GM19328 (cell line): ENCODE results near the gene CDK6.

Source experiments
- ATAC-seq: cut with Tn5 transposase; IDR thresholded peaks from one replicate; pipeline ENCODE4 v1.9.1; 2021; ENCODE audit warnings: mild to moderate bottlenecking, moderate library complexity; ENCODE audit not compliant: unreplicated experiment

CDK6 gene

DNA sequence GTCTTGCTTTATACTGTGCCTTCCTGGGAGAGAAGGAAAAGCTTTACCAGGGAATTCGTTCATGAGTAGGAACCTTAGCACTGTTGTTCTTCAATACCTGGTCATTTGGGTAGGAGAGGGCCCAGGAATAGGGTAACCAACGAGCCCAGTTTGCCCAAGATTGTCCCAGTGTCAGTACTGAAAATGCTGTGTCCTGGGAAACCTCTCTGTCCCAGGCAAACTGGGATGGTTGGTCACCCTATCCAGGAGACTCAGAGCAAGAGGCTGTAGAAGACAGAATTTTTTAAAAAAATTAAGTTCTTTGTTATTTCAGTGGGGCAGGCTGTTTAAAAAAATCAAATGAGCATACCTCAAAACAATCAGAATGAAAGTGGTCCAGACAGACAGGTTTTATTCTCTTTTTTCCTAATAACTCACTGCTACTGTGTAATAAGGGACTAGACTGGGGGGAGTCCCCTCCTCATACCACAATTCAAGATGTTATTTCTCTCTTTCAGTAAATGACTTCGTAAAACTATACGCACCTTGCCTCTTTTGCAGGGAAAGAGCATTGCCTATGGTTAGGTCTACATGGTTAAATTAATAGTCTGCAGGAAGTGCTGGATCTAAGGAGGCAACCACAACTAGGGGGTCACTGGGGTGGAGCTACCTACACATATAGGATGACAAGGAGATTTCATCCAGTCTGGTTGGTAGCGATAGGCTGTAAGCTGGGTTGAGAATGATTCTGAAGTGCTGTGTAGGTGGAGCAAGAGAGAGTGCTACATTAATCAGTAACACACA, 205.1 kb downstream of the CDK6 start:
- peak; percentile 45 for ATAC-seq

DNA sequence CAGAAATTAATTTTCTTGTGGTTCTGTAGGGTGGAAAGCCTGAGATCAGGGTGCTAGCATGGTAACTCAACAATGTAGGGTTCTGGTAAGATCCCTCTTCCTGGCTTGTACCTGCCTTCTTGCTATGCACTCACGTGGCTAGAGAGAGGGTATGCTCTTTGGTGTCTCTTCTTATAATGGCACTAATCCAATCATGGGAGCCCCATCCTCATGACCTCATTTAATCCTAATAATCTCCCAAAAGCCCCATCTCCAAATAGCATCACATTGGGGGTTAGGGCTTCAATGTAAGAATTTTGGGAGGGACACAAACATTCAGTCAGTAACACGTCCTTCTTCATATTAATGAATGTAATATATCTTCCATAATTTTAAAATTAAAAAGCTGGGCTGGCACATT, 206.6 kb downstream of the CDK6 start:
- no peak for ATAC-seq

DNA sequence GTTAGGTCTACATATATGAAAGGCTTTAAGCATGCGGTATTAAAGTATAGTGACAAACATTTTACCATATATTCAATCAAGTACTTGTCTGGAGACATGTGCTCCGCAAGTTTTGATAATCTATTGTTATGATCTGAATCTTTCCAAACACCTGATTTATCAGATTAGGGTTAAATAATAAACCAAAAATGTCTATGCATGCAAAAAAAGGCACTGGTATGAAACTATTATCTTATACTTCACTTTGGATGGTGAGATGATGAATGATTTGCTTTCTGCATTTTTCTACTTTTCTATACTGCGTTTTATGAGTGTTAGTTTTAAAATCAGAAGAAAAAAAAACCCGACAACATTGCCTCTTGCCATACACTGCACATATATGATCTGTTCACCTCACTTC, 208.4 kb downstream of the CDK6 start:
- no peak for ATAC-seq

DNA sequence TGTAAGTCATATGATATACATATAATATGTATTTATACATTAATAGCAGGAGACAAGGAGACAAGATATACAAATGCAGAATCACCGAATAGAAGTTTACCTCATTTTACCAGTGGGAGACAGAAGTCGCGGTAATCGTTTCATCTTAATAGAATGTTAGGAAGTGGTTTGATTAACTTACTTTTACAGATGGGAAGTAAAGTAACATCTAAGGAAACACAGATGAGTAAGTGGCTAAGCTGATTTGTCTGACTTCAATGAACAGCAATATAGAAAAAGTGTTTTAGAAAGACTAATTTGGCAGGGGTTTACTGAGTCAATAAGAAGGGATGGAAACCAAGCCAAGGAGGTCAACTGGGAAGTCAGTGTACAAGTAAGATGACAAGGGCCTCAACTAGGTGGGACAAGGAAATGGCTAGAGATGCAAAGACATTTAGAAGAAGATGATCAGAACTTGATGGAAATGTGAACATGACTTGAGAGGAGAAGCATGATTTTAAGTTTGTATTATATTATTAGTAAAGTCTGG, 210.0 kb downstream of the CDK6 start:
- no peak for ATAC-seq

DNA sequence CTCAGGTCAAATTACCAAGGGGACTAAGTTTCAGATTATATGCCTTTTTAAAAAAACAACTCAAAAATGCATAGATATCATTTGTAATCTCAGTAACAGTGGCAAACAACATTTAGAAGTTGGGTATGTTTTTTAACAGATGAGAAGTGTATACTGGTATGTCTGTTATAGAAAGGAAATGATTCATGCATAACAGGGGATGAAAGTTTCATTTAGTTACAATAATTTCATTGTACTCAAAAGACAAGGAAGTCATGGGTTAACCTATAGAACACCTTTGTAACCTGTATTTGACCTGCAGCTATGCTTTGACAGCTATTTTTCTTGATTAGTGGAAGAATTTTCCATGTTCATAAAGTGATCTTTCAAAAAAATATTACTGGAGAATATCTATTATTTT, 210.8 kb downstream of the CDK6 start:
- no peak for ATAC-seq

DNA sequence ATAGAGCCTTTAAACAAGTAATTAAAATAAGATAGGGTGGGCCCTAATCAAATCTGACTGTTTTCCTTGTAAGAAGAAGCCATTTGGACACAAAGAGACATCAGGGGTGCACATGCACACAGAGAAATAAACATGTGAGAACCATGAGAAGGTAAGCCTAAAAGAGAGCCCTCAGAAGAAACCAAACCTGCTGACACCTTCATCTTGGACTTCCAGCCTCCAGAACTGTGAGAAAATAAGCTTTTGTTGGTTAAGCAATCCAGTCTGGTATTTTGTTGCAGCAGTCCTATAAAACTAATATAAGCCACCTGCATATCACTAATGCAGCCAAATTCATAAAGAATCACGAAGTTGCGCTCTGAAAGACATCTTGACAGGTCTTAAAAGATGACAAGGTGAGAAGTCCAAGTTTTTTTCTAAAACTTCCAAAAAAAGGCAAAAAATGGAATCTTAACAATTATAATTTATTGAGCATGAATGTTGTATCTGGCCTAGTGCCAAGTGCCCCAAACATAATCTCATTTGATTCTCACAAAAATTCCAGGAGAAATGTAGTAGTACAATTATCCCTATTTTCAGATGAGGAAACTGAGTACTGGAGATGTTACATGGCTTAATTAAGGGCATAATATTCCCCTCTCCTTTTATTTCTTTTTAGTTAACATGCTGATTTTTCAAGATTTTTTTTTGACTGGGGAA, 211.9 kb downstream of the CDK6 start:
- ATAC-seq = no peak

DNA sequence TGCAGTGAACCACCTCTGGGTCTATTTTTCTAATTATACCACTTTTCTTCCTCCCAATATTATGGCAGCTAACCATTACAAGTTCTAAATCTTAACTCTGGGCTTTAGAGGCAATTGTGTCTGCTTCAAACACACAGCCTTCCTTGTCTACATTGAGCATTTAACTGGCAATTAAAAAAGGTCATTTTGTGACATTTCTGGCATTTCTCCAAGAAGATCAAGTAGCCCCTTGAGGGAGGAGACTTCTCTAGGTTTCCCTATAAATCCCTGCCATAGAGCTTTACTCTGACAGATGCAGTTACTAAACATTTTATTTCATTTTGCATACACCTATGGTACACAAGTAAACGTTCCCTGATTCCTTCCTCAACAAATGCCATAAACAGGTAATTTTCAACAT, 212.8 kb downstream of the CDK6 start:
- ATAC-seq = no peak

DNA sequence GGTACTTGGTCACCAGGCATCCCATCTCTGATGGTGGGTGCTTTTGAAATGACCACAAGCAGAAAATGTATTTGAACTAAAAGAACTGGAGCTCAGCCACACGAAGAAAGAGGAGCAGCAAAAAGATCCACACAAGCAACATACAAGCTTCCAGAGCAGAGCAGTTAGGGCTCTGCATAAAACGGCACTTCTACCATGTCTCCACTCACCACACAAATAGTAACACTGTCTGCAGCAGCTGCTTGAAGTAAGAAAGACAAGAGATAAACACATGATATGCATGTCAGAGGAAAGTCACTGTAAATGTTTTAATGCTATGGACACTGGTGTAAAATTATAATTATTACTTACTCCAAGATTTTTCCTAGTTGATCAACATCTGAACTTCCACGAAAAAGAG, 213.7 kb downstream of the CDK6 start:
- ATAC-seq = no peak

DNA sequence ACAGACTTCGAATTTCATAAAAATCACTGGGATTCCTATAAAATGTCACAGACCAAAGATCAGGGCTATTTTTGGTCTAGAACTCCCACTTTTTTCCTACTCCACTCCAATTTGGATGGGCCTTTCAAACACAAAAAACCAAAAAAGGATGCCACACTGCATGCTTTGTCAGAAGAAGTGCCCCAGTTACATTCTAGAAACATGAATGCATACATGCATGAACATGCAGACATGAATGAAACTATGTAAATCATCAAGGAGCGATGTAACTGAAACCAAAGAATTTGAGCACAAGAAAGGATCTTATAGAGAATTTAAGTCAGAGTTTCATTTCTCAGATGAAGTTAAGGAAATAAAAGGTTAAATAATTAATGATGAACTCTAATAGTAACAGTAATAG, 214.3 kb downstream of the CDK6 start:
- ATAC-seq = no peak

DNA sequence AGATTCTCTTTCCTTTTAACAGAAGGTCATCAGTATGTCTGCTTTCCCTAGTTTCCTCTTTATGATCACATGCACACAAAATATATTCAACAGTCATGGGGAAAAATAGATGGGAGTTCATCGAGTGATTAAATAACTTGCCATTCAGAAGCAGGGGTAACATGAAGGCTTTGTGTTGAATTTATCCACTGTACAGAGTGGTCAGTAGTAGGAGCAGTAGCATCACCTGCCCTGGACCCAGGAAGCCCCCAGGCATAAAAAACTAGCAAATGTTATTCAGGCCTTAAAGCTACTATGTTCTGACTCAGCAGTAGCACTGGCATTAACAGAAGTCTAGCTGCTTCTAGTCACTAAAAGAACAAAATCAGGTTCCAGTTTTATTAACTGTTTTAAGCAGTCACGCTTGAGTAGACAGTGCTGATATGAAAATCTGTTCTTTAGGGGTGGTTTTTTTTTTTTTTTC, 214.8 kb downstream of the CDK6 start:
- no peak for ATAC-seq

DNA sequence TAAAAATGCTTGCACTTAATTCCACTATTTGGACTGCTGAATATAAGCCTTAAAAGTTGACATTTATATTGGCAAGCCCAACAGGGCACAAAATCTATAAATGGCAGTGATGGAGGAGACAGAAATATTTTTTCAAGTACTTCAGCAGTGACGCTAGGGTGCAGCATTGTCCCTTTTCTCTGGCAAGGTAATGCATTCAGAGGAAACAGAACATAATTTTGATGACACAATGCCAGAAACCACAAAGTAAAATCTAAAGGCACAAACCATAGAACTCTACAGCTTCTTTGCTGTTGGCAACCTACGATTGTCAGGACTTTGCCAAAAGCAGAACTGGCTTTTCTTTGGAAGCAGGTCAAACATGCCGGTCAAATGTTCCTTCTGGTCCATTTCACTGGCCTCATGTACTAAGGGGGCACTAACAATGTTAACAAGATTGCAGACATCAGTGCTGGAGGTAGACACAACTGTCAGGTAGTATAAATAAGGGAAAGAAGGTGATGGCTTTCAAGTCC, 215.3 kb downstream of the CDK6 start:
- ATAC-seq = no peak

DNA sequence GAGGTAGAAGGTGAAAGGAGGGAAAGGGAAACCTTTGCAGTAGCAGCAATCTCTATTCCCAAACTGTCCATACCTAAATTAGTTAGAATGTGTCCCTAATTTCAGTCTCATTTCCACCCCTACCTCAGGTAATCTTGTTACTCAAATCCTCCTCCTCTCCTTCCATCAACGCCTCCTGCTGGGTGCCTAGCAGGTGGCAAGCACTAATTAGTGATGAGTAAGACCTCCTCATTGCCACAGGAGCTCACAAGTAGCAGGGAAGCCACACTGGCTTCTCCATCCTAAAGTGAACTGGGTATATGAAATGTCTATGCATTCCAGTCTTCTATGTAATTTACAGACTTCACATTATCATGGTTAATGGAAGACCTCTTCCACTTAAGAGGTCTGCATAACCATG, 220.5 kb downstream of the CDK6 start:
- no peak for ATAC-seq

DNA sequence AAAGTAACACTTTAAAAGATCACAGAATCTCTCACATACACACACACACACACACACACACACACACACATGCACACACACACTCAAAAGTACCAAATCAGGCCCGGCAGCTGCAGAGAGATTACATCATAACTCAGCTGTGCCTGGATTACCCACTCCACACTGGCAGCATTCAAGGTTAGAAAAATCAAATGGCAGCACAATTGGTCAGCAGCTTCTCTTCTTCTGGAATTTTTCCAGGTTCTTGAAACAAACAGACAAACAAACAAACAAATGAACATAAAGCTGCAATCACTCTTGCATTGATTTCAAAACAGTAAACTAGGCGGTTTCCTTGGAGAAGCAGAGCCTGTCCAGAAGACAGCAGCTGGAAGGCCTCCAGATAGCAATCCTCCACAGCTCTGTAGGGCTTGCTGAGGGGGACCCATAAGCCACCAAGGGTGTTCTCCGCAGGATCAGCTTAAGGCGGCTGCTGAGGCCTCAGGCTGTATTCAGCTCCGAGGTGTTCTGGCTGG, 221.7 kb downstream of the CDK6 start:
- ATAC-seq = no peak

DNA sequence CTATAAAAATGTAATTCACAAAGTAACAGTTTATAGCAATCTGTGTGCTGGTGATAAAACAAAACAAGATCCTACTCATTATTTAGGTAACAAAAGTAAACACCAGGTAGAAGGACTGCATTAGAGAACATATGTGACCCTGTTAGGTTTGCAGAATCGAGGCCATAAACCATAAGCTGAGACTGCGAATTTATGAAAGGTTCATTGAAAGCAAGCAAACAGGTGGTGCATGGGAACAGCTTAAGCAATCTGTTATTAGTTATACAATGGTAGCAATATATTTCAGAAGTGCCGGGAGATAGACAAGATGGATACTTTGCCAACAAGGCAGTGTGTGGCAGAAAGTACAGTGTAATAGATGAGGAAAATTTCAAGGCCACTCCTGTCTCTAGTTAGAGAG, 222.7 kb downstream of the CDK6 start:
- no peak for ATAC-seq

DNA sequence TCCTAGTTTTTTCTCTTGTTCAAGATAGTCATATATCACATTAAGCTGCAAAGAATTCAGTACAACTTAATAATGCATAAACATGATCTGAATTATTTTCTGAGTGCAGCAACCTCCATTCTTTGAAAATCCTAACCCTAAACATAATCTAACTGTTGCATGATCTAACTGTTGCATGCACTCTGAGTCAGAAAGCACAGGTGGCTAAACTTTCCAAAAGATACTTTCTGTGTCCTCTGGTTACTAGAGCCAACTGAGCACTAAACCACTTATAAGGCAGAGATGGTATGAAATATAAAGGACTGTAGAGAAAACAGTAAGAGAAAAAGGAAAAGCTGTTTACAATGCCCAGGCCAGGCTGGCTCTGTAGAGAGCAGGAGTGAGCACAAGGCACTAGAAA, 223.2 kb downstream of the CDK6 start:
- no peak for ATAC-seq

DNA sequence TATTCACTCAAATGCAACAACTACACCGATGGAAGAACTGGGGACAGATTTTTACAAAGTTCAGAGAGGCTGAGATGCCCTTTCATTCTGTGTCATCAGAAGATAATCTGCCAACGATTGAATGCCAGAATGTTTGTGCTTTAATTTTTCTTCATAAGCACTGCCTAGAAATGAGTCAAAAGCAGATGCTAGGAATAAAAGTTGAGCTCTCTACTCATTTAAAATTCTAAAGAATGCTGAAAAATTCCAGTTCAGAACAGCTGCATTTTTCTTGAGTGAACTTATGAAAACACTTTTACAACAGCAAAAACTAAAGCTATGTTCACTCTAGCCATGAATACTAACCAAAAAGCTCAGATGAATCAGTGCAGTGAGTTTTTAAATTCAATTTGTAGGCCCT, 223.9 kb downstream of the CDK6 start:
- no peak for ATAC-seq

DNA sequence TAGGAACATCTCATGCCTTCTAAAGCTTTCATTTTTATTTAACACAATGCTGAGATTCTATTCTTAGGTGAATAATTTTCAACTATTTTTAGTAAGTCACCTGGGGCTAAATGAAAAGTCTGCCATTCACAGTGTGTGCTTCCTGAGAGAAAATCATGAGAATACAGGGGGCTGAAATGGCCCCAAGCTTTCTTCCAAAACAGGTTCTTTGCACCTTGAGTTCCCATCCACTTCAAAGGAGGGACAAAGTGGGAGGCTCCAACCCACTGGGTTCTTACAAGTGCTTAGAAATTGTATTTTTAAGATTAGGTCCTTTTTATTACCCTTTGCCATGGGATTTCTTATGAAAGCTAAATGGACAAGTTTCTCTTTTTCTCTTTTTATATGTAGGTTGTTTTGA, 224.6 kb downstream of the CDK6 start:
- ATAC-seq = no peak

DNA sequence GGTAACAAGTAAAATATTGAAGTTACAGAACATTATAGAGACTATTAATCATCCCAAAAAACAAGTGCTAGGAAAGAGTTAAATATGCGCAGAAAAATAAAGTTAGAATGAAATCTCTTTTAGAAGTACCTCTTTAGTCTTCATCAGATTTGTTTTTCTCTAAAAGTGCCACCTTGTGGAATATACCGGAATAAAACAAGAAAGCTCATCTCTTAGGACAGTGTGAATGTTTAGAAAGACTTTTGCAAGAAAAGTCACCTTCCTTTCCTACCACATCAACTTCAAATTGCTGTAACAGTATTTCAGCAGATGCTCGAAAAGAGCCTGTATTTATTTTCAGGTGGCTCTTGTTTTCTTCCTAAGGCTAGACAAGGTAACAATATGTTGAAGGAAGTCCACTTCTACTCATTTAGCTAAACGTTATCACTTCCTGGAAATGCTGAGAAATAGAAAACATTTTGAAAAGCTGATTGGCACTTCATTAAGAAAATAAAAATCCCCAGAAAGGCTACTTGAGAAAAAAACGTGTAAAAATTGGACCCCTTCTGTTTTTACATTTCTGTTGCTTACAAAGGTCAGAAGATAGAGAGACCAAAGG, 226.4 kb downstream of the CDK6 start:
- ATAC-seq = no peak

DNA sequence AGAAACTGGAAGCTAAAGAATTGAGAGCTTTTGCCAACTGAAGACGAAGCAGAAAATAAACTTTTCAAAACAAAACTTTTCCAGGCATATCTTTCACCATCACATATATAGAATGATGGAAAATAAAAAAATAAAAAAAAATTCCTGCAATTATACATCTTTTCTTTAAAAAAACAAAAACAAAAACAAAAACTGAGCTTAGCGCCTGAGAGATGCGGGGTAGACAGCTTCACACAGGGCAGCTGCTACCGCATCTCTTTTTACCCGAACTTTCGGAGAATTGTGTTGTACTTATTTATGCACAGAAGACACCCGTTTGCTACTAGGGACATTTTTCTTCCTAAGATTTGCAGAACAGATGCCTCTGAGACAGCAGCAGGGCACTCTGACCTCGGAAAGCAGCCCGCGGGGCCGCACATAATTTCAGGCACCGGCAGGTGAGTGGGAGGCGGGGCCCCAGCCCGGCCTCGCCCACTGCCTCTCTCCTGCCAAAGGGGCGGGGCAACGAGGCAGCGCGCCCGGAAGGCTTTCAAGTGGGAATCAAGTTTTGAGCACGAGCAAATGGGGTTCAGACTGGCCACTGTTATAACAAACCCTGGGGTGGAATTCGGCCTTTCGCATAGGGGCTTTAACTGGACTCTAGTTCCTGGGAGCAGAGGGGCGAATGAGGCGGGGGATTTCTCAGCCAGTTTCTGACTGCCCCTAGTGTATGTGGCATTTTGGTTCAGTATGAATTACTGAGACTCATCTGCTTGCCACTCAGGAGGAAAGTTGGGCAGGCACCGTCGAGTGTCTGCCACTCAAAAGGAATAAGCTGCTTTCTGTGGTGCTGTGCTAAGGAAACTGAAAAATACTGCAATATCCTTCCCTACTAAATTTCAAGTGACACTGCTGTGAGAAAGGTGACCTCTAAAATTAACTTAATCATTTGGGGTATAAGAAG, 227.7 kb downstream of the CDK6 start:
- ATAC-seq = no peak

DNA sequence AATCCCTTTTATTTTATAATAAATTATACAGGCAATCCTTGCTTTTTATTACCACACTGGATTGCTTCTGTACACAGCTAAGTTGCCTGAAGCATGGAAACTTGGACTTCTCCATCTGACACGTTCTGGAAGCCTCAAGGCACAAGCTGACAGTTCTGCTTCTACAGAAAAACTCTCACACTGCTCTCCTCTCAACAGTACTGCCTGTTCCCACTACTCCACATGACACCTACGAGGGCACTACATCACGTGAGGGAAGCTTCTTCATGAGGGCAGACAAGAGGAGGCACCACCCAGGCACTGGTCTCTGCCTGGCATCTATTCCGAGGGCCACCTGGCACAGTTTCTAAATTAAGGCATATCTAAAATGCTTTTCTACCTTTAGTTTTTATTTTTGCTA, 229.4 kb downstream of the CDK6 start:
- no peak for ATAC-seq
